Smooth muscle cell (in vitro differentiated cells): ENCODE measurements around the gene WASF1. TPM values are rescaled to one million over a fixed set of nuclear protein-coding genes. Genes with fewer than 3 reads are reported as not detected.

Experiments
- DNase-seq: peaks from one replicate; lab custom pipeline; 2025; ENCODE audit not compliant: unreplicated experiment; lab: John Stamatoyannopoulos, UW
- H2AFZ ChIP-seq: fragments of 200-600 bp; sonication (generic); 2 replicates; pipeline ENCODE4 v1.6.0; 2016; ENCODE audit warnings: antibody characterized with exemption, low read depth, mild to moderate bottlenecking
- H3F3A ChIP-seq: fragments of 200-600 bp; sonication (generic); 2 replicates; pipeline ENCODE4 v1.6.0; 2017; ENCODE audit warnings: antibody characterized with exemption, low read depth
- H3K27ac ChIP-seq: fragments of 200-600 bp; sonication (generic); 2 replicates; pipeline ENCODE4 v1.5.1; 2016; ENCODE audit warnings: low read depth, mild to moderate bottlenecking
- H3K27me3 ChIP-seq: fragments of 200-600 bp; sonication (generic); 2 replicates; pipeline ENCODE4 v1.6.1; 2016; ENCODE audit warnings: low read depth, mild to moderate bottlenecking
- H3K36me3 ChIP-seq: fragments of 200-600 bp; sonication (generic); 2 replicates; pipeline ENCODE4 v1.5.1; 2016; ENCODE audit warnings: low read depth
- H3K4me1 ChIP-seq: fragments of 200-600 bp; sonication (generic); 2 replicates; pipeline ENCODE4 v1.5.1; 2016; ENCODE audit warnings: low read depth
- H3K4me2 ChIP-seq: fragments of 200-600 bp; sonication (generic); 2 replicates; pipeline ENCODE4 v1.6.0; 2016; ENCODE audit warnings: mild to moderate bottlenecking
- H3K4me3 ChIP-seq: fragments of 200-600 bp; sonication (generic); 2 replicates; pipeline ENCODE4 v1.5.1; 2016; ENCODE audit warnings: mild to moderate bottlenecking
- H3K79me2 ChIP-seq: fragments of 200-600 bp; sonication (generic); 2 replicates; pipeline ENCODE4 v1.6.0; 2016; ENCODE audit warnings: low read depth, mild to moderate bottlenecking
- H3K9ac ChIP-seq: fragments of 200-600 bp; sonication (generic); 2 replicates; pipeline ENCODE4 v1.6.0; 2016; ENCODE audit warnings: low read depth
- H3K9me3 ChIP-seq: fragments of 200-600 bp; sonication (generic); replicated peaks from 2 replicates; pipeline ENCODE4 v1.5.1; 2016; ENCODE audit warnings: low read depth
- H4K20me1 ChIP-seq: fragments of 200-600 bp; sonication (generic); 2 replicates; pipeline ENCODE4 v1.6.0; 2016; ENCODE audit warnings: low read depth
- WGBS: methylation state at CpG from one replicate; pipeline ENCODE4 v1.1.7; 2016; ENCODE audit warnings: low lambda C conversion rate; 5-methylcytosine and 5-hydroxymethylcytosine counted together
- polyA plus RNA-seq: library from polyadenylated mRNA; unstranded; fragments of >200 nt; fragmentation: Nextera tagmentation; extraction: Ambion mirVana; gene quantifications from 2 replicates; pipeline ENCODE4 v1.2.1, GENCODE V29; 2016
- total RNA-seq: library from RNA; depleted of rRNA; stranded (reverse); fragments of >200 nt; gene quantifications from 2 replicates; pipeline ENCODE4 v1.2.3, GENCODE V29; 2014
- TF ChIP-seq, protein P1 (sequence below): fragments of 200-600 bp; sonication (generic); IDR thresholded peaks from 2 replicates; pipeline ENCODE4 v1.5.1; 2017; ENCODE audit warnings: borderline replicate concordance, mild to moderate bottlenecking, antibody characterized with exemption; ENCODE audit not compliant: insufficient read depth, poor library complexity, severe bottlenecking

WASF1 gene
- total and polyA plus RNA-seq, 2 experiments from 2014 or later: 16.9 to 26.5 TPM

GRCh38 chr6:110217266-110217665 is 37.8 kb upstream of the WASF1 start:
- no peaks in the 10 kb centered on the region for H3K79me2 ChIP-seq
- H2AFZ ChIP-seq: no peak overlapping the region
- H4K20me1 ChIP-seq: no peaks in the 10 kb centered on the region
- H3K9ac ChIP-seq: no peak overlapping the region
- DNase-seq: no peak
- no peaks in the 10 kb centered on the region for H3K4me1 ChIP-seq
- H3K4me2 ChIP-seq: no peak overlapping the region
- H3K27me3 ChIP-seq: no peaks in the 10 kb centered on the region
- peaks cover 19% of the 10 kb centered on the region for H3K36me3 ChIP-seq
- no peak overlapping the region for H3K27ac ChIP-seq
- no peaks in the 10 kb centered on the region for H3K9me3 ChIP-seq
- 81% methylated on average over 2 of the region's 2 CpGs for WGBS
- H3K4me3 ChIP-seq: no peak overlapping the region
- H3F3A ChIP-seq: peaks cover 6% of the 10 kb centered on the region
- TF ChIP-seq, protein P1, sequence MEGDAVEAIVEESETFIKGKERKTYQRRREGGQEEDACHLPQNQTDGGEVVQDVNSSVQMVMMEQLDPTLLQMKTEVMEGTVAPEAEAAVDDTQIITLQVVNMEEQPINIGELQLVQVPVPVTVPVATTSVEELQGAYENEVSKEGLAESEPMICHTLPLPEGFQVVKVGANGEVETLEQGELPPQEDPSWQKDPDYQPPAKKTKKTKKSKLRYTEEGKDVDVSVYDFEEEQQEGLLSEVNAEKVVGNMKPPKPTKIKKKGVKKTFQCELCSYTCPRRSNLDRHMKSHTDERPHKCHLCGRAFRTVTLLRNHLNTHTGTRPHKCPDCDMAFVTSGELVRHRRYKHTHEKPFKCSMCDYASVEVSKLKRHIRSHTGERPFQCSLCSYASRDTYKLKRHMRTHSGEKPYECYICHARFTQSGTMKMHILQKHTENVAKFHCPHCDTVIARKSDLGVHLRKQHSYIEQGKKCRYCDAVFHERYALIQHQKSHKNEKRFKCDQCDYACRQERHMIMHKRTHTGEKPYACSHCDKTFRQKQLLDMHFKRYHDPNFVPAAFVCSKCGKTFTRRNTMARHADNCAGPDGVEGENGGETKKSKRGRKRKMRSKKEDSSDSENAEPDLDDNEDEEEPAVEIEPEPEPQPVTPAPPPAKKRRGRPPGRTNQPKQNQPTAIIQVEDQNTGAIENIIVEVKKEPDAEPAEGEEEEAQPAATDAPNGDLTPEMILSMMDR: no peak

DNA sequence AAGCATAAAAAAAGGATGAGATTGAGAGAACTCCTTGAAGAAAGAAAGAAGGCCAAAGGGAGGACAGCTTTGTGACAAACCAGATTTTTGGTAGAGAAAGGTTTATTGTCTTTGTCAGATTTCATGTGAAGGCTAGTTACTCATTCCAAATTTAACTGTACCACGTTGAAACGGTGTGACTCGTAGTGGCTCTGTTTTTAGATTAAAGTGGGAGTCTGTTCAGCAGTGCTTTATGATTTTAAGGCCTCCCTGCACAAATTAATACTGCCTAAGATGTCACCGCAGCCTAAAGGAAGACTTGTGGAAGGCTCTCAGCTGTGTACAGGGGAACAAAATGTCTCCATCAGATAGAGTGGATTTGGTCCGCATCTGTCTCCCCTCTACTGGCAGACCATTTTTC is 36.7 kb upstream of the WASF1 start:
- Histone ChIP-seq H4K20me1 (no peaks in the 10 kb centered on the region), H3K27me3 (no peaks in the 10 kb centered on the region), H3K4me1 (no peaks in the 10 kb centered on the region), H3K36me3 (peaks cover 23% of the 10 kb centered on the region), H3K9ac (no peak overlapping the region), H3F3A (peaks cover 6% of the 10 kb centered on the region), H3K27ac (no peak overlapping the region), H3K4me2 (no peak overlapping the region), H3K4me3 (no peak overlapping the region), H3K79me2 (no peaks in the 10 kb centered on the region), H3K9me3 (no peaks in the 10 kb centered on the region), H2AFZ (no peak overlapping the region)
- no peak for DNase-seq
- TF ChIP-seq, protein P1: no peak
- WGBS: 78% methylated on average over 5 of the region's 5 CpGs

DNA sequence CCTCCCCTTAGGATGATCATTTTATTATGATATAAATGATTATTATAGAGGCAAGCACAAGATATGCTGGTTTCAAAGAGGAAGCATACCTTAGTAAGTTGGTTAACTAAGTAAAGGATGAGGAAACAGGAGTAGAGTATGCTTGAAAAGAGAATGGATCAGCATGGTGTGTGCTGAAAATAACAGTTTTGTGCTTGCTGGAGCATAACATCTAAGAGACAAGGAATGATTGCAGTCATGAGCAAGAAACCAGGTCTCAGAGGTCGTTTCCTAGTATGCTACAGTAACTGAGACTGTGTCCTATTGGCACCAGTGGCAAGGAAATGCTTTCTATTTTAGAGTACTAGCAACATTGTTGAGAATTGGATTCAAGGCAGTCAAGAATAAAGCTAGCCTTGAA is 34.9 kb upstream of the WASF1 start:
- Histone ChIP-seq H3K9ac (no peak overlapping the region), H3K36me3 (peaks cover 19% of the 10 kb centered on the region), H3K9me3 (no peaks in the 10 kb centered on the region), H4K20me1 (no peaks in the 10 kb centered on the region), H3K4me2 (no peak overlapping the region), H3F3A (peaks cover 6% of the 10 kb centered on the region), H2AFZ (no peak overlapping the region), H3K27ac (no peak overlapping the region), H3K27me3 (no peaks in the 10 kb centered on the region), H3K4me3 (no peak overlapping the region), H3K4me1 (no peaks in the 10 kb centered on the region), H3K79me2 (no peaks in the 10 kb centered on the region)
- TF ChIP-seq, protein P1: no peak
- DNase-seq: no peak
- 86% methylated on average over 1 of the region's 1 CpG for WGBS

DNA sequence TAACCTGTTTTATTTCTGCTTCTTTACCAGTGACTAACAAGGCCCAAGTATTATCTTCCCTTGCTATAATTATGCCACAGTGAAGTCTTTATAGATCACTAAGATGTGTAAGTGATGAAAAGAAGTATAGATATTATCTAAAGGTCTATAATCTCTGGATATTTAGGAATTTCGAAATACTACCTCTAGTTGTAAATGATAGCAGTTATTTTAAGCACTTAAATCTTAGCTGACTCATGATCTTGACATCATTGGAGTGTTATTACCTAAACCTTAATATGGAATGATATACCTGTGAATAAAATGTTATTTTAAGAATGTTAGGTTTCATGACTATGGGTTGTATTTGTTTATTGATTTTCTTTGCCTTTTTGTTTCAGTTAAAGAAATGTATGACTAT is 32.3 kb upstream of the WASF1 start:
- TF ChIP-seq, protein P1: no peak
- H4K20me1 ChIP-seq: peaks cover 3% of the 10 kb centered on the region
- no peaks in the 10 kb centered on the region for H3K9me3 ChIP-seq
- no peak overlapping the region for H3K4me3 ChIP-seq
- H3K27me3 ChIP-seq: no peaks in the 10 kb centered on the region
- WGBS: 95% methylated on average over 1 of the region's 1 CpG
- no peaks in the 10 kb centered on the region for H3K79me2 ChIP-seq
- no peak overlapping the region for H2AFZ ChIP-seq
- H3K9ac ChIP-seq: no peak overlapping the region
- no peak overlapping the region for H3K4me2 ChIP-seq
- H3K27ac ChIP-seq: no peak overlapping the region
- H3F3A ChIP-seq: peaks cover 5% of the 10 kb centered on the region
- peaks cover 21% of the 10 kb centered on the region for H3K36me3 ChIP-seq
- no peaks in the 10 kb centered on the region for H3K4me1 ChIP-seq
- no peak for DNase-seq
